HEK293T (cell line): ENCODE data around the gene EWSR1.

ENCODE experiments used
- ARNT ChIP-seq: fragments of 450-650 bp; IDR thresholded peaks from 2 replicates; pipeline ENCODE4 v1.6.1; 2017; ENCODE audit warnings: mild to moderate bottlenecking
- BHLHE40 ChIP-seq: fragments of 450-650 bp; IDR thresholded peaks from 2 replicates; pipeline ENCODE4 v1.6.1; 2016; ENCODE audit warnings: mild to moderate bottlenecking, moderate library complexity, borderline replicate concordance
- ELF4 ChIP-seq: fragments of 450-650 bp; IDR thresholded peaks from 2 replicates; pipeline ENCODE4 v1.6.1; 2017; ENCODE audit warnings: antibody characterized with exemption
- FOXK2 ChIP-seq: fragments of 450-650 bp; IDR thresholded peaks from 2 replicates; pipeline ENCODE4 v1.6.1; 2016; ENCODE audit warnings: mild to moderate bottlenecking
- FOXM1 ChIP-seq: fragments of 450-650 bp; IDR thresholded peaks from 2 replicates; pipeline ENCODE4 v1.6.1; 2017; ENCODE audit warnings: mild to moderate bottlenecking, borderline replicate concordance
- LEF1 ChIP-seq: fragments of 450-650 bp; IDR thresholded peaks from 2 replicates; pipeline ENCODE4 v1.6.1; 2017; ENCODE audit warnings: mild to moderate bottlenecking, borderline replicate concordance
- SP1 ChIP-seq: fragments of 450-650 bp; IDR thresholded peaks from 2 replicates; pipeline ENCODE4 v1.6.1; 2017
- SUZ12 ChIP-seq: fragments of 450-650 bp; IDR thresholded peaks from 2 replicates; pipeline ENCODE4 v1.6.1; 2016; ENCODE audit warnings: mild to moderate bottlenecking
- TARDBP ChIP-seq: fragments of 450-650 bp; IDR thresholded peaks from 2 replicates; pipeline ENCODE4 v1.6.1; 2016
- ZNF384 ChIP-seq: fragments of 450-650 bp; IDR thresholded peaks from 2 replicates; pipeline ENCODE4 v1.6.1; 2016
- TF ChIP-seq, protein P1 (sequence below): fragments of 450-650 bp; IDR thresholded peaks from 2 replicates; pipeline ENCODE4 v1.6.1; 2016

DNA sequence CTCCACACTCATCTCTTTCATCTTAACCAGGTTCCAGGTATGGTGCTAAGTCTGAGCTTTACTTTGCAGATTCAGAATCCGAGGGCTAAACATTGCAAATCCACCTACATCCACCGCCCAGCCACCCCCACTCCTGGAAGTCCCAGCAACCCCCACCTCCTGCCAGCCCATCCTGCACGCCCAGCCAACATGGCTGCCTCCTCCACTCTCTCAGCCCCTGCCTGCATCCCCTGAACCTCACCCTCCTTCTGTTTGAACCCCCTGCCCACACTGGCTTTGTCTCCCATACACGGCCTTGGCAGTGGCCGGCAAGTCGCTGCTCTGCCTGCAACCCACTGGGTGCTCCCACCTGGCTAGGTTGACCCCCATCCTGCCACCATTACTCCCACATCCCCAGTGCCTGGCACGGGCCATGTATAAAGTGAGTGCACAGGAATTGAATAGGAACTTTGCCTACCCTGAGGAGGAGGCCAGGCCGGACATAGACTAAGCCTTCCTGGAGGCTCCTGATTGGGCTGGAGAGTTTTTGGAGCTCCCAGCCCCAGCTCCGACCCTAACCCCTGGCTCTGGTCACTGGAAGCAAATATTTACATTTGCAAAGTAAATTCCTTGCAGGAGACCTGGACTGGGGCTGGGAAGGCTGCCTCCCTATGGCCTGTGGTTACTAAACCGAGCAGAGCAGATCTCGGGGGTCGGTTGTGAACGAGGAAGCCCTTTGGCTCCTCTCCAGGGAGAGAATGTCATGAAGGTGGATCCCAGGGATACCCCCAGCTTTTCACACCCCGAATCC is 48.0 kb upstream of the EWSR1 start:
- TF ChIP-seq FOXK2 (no peak), BHLHE40 (no peak), FOXM1 (no peak), ELF4 (no peak), ZNF384 (no peak), LEF1 (no peak), ARNT (no peak), SUZ12 (no peak), TARDBP (no peak), SP1 (no peak)
- TF ChIP-seq, protein P1, sequence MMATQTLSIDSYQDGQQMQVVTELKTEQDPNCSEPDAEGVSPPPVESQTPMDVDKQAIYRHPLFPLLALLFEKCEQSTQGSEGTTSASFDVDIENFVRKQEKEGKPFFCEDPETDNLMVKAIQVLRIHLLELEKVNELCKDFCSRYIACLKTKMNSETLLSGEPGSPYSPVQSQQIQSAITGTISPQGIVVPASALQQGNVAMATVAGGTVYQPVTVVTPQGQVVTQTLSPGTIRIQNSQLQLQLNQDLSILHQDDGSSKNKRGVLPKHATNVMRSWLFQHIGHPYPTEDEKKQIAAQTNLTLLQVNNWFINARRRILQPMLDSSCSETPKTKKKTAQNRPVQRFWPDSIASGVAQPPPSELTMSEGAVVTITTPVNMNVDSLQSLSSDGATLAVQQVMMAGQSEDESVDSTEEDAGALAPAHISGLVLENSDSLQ: no peak
